GM23338 (cell line): ENCODE data around the gene S100A16. TPM values are rescaled to one million over a fixed set of nuclear protein-coding genes. Genes with fewer than 3 reads are reported as not detected.

Experiments used
- ATAC-seq: fragments of 200-7000 bp; cut with Tn5 transposase; 3 replicates; pipeline ENCODE4 v1.9.1; 2020
- DNase-seq: peaks from one replicate; pipeline ENCODE4 v3.0.0-alpha.2; 2015; ENCODE audit warnings: low spot score
- H2AFZ ChIP-seq: fragments of 200-600 bp; sonication (generic); 2 replicates; pipeline ENCODE4 v1.8.0; 2016; ENCODE audit warnings: antibody characterized with exemption, mild to moderate bottlenecking, moderate library complexity
- H3F3A ChIP-seq: fragments of 200-600 bp; sonication (generic); replicated peaks from 2 replicates; pipeline ENCODE4 v1.8.0; 2017; ENCODE audit warnings: antibody characterized with exemption, mixed run types, low read depth
- H3K27ac ChIP-seq: fragments of 200-600 bp; sonication (generic); 2 replicates; pipeline ENCODE4 v1.6.1; 2016; ENCODE audit warnings: low read depth
- H3K27me3 ChIP-seq: fragments of 200-600 bp; sonication (generic); 2 replicates; pipeline ENCODE4 v1.8.0; 2016; ENCODE audit warnings: mild to moderate bottlenecking, mixed run types, moderate library complexity; ENCODE audit not compliant: insufficient read depth
- H3K36me3 ChIP-seq: fragments of 200-600 bp; sonication (generic); 2 replicates; pipeline ENCODE4 v1.8.0; 2016; ENCODE audit warnings: mild to moderate bottlenecking; ENCODE audit not compliant: insufficient read depth
- H3K4me1 ChIP-seq: fragments of 200-600 bp; sonication (generic); 2 replicates; pipeline ENCODE4 v1.8.0; 2016; ENCODE audit warnings: mild to moderate bottlenecking, moderate library complexity; ENCODE audit not compliant: insufficient read depth
- H3K4me2 ChIP-seq: fragments of 200-600 bp; sonication (generic); 2 replicates; pipeline ENCODE4 v1.7.1; 2017; ENCODE audit warnings: mixed run types
- H3K4me3 ChIP-seq: fragments of 200-600 bp; sonication (generic); 2 replicates; pipeline ENCODE4 v1.6.1; 2016; ENCODE audit warnings: mixed run types
- H3K79me2 ChIP-seq: fragments of 200-600 bp; sonication (generic); replicated peaks from 2 replicates; pipeline ENCODE4 v1.8.0; 2017; ENCODE audit warnings: mild to moderate bottlenecking; ENCODE audit not compliant: insufficient read depth
- H3K9me2 ChIP-seq: fragments of 200-600 bp; sonication (generic); 2 replicates; pipeline ENCODE4 v1.8.0; 2017; ENCODE audit not compliant: insufficient read depth
- H4K20me1 ChIP-seq: fragments of 200-600 bp; sonication (generic); replicated peaks from 2 replicates; pipeline ENCODE4 v1.8.0; 2017; ENCODE audit warnings: mild to moderate bottlenecking; ENCODE audit not compliant: insufficient read depth
- H3K27ac Mint-ChIP-seq: 2 replicates; pipeline ENCODE4 v1.8.0; 2020; ENCODE audit warnings: inconsistent platforms, mild to moderate bottlenecking, moderate library complexity, mixed read lengths
- H3K27me3 Mint-ChIP-seq: 3 replicates; pipeline ENCODE4 v1.8.0; 2022; ENCODE audit warnings: low read depth, mild to moderate bottlenecking, moderate library complexity, mixed read lengths, inconsistent platforms; ENCODE audit not compliant: insufficient read depth, poor library complexity
- H3K36me3 Mint-ChIP-seq: 3 replicates; pipeline ENCODE4 v1.8.0; 2021; ENCODE audit warnings: low read depth, mild to moderate bottlenecking, inconsistent platforms, moderate library complexity, mixed read lengths
- H3K4me1 Mint-ChIP-seq: 3 replicates; pipeline ENCODE4 v1.8.0; 2020; ENCODE audit warnings: mild to moderate bottlenecking, inconsistent platforms, mixed read lengths
- H3K4me3 Mint-ChIP-seq: 3 replicates; pipeline ENCODE4 v1.8.0; 2021; ENCODE audit warnings: moderate library complexity, mild to moderate bottlenecking, inconsistent platforms, mixed read lengths
- H3K9me3 Mint-ChIP-seq: 3 replicates; pipeline ENCODE4 v1.8.0; 2020; ENCODE audit warnings: moderate library complexity, mild to moderate bottlenecking, inconsistent platforms, mixed read lengths
- CREB1 ChIP-seq: fragments of 250-450 bp; sonication (Bioruptor Pico); IDR thresholded peaks from 2 replicates; pipeline ENCODE4 v1.5.0; 2020; ENCODE audit warnings: low read depth, mild to moderate bottlenecking, moderate library complexity
- CTCF ChIP-seq, 2 experiments: fragments of 200-600 bp in 1 of 2; sonication (generic) in 1 of 2; conservative IDR thresholded peaks; 2 replicates each; pipeline versions ENCODE4 v1.5.1 to v1.6.1; 2016 to 2017; ENCODE audit warnings: antibody characterized with exemption in 2 of 2, low read depth in 2 of 2, mild to moderate bottlenecking in 2 of 2, moderate library complexity in 1 of 2
- JUNB ChIP-seq: IDR thresholded peaks from one replicate; pipeline ENCODE4 v1.6.1; 2016; ENCODE audit warnings: antibody characterized with exemption; ENCODE audit not compliant: unreplicated experiment
- POLR2AphosphoS5 ChIP-seq: IDR thresholded peaks from 2 replicates; pipeline ENCODE4 v1.6.1; 2016; ENCODE audit warnings: antibody characterized with exemption, low read depth
- ZNF114 ChIP-seq: fragments of 250-450 bp; sonication (Bioruptor Pico); IDR thresholded peaks from 2 replicates; pipeline ENCODE4 v1.5.0; 2020; ENCODE audit warnings: mild to moderate bottlenecking, moderate library complexity
- polyA plus RNA-seq: library from polyadenylated mRNA; unstranded; fragments of >200 nt; fragmentation: Nextera tagmentation; extraction: Ambion mirVana; gene quantifications from 2 replicates; pipeline ENCODE4 v1.2.1, GENCODE V29; 2016
- total RNA-seq: library from RNA; depleted of rRNA; stranded (reverse); fragments of >200 nt; shearing (Covaris generic); gene quantifications from 2 replicates; pipeline ENCODE4 v1.2.3, GENCODE V29; 2014

The S100A16 gene
- total and polyA plus RNA-seq, 2 experiments from 2014 or later, result 13.0 to 20.4 TPM

- no peaks in the 10 kb centered on the region for H3K27me3 ChIP-seq
- peaks cover 32% of the 10 kb centered on the region for H3K36me3 ChIP-seq
- H3K27me3 Mint-ChIP-seq, result peaks cover 12% of the 10 kb centered on the region
- peak overlapping the region; percentile 89 for H3K27ac ChIP-seq
- H3K9me2 ChIP-seq, result no peaks in the 10 kb centered on the region
- peaks cover 41% of the 10 kb centered on the region for H3F3A ChIP-seq
- TF ChIP-seq CTCF (conservative IDR thresholded peaks at IDR 0.05; ENCODE audit: low read depth in 2 of 2) (peak; percentile 9 to 40; a peak in 1 of 4 replicates), POLR2AphosphoS5 (peak; percentile 64), ZNF114 (no peak)
- peaks cover 6% of the 10 kb centered on the region for H3K4me1 Mint-ChIP-seq
- H4K20me1 ChIP-seq, result peaks cover 26% of the 10 kb centered on the region
- no peak overlapping the region for H2AFZ ChIP-seq
- DNase-seq (peak; percentile 59), ATAC-seq (peak; percentile 67)
- no peak overlapping the region for H3K4me2 ChIP-seq
- no peak overlapping the region for H3K4me3 Mint-ChIP-seq
- peaks cover 44% of the 10 kb centered on the region for H3K36me3 Mint-ChIP-seq
- H3K27ac Mint-ChIP-seq, result peak overlapping the region; percentile 15; the same call in 1 of the 2 replicates
- peaks cover 3% of the 10 kb centered on the region; the same call in 1 of the 2 replicates for H3K79me2 ChIP-seq
- H3K9me3 Mint-ChIP-seq, result no peaks in the 10 kb centered on the region
- no peak overlapping the region for H3K4me3 ChIP-seq
- no peaks in the 10 kb centered on the region for H3K4me1 ChIP-seq
Observed at GRCh38 chr1:153647346-153647714, 34.4 kb upstream of the S100A16 start.

- H3K4me1 ChIP-seq, result no peaks in the 10 kb centered on the region
- Mint-ChIP-seq H3K4me3 (no peak overlapping the region), H3K36me3 (peaks cover 49% of the 10 kb centered on the region), H3K4me1 (peaks cover 6% of the 10 kb centered on the region), H3K27me3 (peaks cover 12% of the 10 kb centered on the region), H3K9me3 (no peaks in the 10 kb centered on the region), H3K27ac (peak overlapping the region; percentile 57; the same call in 1 of the 2 replicates)
- no peaks in the 10 kb centered on the region for H3K27me3 ChIP-seq
- H4K20me1 ChIP-seq, result peaks cover 31% of the 10 kb centered on the region
- DNase-seq, result no peak
- H3K79me2 ChIP-seq, result peaks cover 7% of the 10 kb centered on the region; the same call in 1 of the 2 replicates
- peak overlapping the region; percentile 89 for H3K27ac ChIP-seq
- no peak overlapping the region for H3K4me2 ChIP-seq
- TF ChIP-seq CTCF (conservative IDR thresholded peaks at IDR 0.05; ENCODE audit: low read depth in 2 of 2) (no peak), ZNF114 (no peak), CREB1 (CRISPR knock-in tag) (no peak), JUNB (no peak)
- no peak overlapping the region for H3K4me3 ChIP-seq
- H2AFZ ChIP-seq, result no peak overlapping the region
- peaks cover 44% of the 10 kb centered on the region for H3F3A ChIP-seq
- no peaks in the 10 kb centered on the region for H3K9me2 ChIP-seq
- no peak; the same call in 2 of the 3 replicates for ATAC-seq
- peaks cover 38% of the 10 kb centered on the region for H3K36me3 ChIP-seq
Observed at GRCh38 chr1:153646672-153647345, 33.9 kb upstream of the S100A16 start.
